HG03280 (cell line): Measurements from ENCODE around the gene EXOC3L2.
A peak's percentile ranks its signal among the peaks of the same experiment; 100 is the strongest.

ENCODE experiments used
- ATAC-seq: cut with Tn5 transposase; IDR thresholded peaks from one replicate; pipeline ENCODE4 v1.9.1; 2021; ENCODE audit warnings: mild to moderate bottlenecking, moderate library complexity; ENCODE audit not compliant: unreplicated experiment

EXOC3L2 gene

GRCh38 chr19:45182758-45183157 lies 62.4 kb downstream of the EXOC3L2 start:
- ATAC-seq = no peak

DNA sequence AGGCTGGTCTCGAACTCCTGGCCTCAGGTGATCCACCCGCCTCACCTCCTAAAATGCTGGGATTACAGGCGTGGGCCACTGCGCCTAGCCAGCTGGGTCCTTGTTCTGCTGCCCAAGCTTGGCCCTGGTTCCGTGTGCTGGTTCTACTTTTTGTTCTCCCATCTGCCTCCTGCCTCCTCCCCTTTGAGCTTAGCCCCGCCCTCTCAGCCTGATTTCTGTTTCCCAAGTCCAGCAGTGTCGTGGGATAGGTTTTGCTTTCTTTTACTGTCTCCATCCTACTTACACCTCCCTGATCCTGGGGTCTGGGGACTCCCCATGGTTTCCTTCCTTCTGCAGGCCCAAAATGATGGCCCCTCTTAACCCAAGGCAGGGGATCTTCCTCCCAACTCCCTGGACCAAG lies 64.3 kb downstream of the EXOC3L2 start:
- ATAC-seq = no peak

- no peak for ATAC-seq
Observed at GRCh38 chr19:45179892-45180370, 65.3 kb downstream of the EXOC3L2 start.

GRCh38 chr19:45179072-45179891 lies 65.9 kb downstream of the EXOC3L2 start:
- no peak for ATAC-seq

DNA sequence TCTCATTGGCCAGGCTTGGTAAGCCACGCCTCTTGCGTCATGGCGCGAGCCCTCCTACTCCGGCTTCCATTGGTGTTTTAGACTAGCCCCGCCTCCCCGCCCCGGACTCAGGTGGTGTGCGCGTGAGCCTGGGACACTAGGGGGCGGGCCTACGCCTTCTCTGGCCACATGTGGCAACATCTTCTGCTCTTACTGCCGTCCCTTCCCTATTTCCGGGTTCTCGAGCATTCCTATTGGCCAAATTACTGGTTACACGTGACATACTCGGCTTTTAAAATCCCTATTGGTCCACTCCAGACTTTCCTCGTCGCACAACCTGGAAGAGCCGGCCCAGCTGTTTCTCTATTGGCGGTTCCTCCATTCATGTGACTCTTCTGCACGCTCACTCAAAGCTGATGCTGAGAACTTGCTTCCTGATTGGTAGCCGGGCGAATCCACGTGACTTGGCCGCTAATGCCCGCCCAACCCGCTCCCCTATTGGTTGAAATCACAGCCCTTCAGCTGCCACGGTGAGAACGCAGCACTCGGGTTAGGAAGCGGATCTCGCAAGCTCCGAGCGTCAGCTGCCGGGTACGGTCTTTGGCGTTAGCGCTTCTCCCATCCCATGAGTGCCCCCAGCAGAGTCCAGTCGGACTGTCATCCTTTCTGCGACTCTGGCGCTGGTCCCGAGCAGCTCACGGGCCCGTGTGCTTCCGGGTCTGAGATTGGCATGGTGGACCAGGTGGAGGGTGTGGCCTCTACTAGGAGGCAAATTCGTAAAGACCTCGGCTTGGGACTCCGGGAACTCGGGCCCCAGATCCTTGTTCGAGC lies 66.7 kb downstream of the EXOC3L2 start, which contains the start of gene BLOC1S3:
Gene BLOC1S3, plus strand, starts transcription at position 523 of the 810 bp plus-strand sequence. CDS start 513 bp downstream, outside the sequence.
- ATAC-seq = peak; percentile 78

GRCh38 chr19:45177817-45178261 lies 67.4 kb downstream of the EXOC3L2 start, which contains the start of gene TRAPPC6A:
Gene TRAPPC6A (minus strand): TSS chr19:45178237. CDS start chr19:45178218, 19 bp downstream.
- peak; percentile 0 for ATAC-seq

- ATAC-seq = no peak
Observed at GRCh38 chr19:45175515-45176345, 69.5 kb downstream of the EXOC3L2 start.

DNA sequence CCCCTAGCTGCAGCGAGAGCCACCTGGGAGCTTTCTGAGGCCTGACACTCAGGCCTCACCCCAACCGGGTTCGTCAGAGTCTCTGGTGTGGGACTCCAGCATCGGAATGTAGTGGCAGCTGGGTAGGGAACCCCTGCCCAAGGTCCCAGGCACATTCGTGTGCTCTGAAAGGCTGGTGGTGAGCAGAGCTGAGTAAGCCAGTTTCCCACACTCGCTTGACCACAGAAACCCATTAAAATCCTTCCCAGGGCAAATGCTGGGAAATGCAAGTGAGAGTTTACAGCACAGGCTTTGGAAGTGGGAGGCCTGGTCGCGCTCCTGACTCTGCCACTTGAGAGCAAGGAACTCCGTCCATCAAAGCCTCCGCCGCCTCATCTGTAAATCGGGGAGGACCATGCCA lies 71.4 kb downstream of the EXOC3L2 start:
- no peak for ATAC-seq

GRCh38 chr19:45172611-45173208 lies 72.5 kb downstream of the EXOC3L2 start:
- no peak for ATAC-seq

- no peak for ATAC-seq
Observed at GRCh38 chr19:45172173-45172572, 73.0 kb downstream of the EXOC3L2 start.

DNA sequence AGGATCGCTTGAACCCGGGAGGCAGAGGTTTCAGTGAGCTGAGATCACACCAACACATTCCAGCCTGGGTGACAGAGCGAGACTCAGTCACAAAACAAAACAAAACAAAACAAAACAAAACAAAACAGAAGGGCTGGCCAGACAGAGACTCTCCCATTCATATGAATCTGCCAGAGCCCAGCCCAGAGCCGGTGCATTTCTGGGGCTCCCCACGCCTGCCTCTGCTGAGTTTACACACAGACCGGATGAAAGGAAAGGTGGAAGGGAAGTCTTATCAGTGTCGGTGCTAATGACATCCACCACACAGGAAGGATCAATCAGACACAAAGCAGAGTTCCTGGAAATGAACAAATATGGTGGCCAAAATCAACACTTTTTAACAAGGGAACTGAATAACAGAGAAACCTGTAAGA lies 74.0 kb downstream of the EXOC3L2 start:
- ATAC-seq = no peak

DNA sequence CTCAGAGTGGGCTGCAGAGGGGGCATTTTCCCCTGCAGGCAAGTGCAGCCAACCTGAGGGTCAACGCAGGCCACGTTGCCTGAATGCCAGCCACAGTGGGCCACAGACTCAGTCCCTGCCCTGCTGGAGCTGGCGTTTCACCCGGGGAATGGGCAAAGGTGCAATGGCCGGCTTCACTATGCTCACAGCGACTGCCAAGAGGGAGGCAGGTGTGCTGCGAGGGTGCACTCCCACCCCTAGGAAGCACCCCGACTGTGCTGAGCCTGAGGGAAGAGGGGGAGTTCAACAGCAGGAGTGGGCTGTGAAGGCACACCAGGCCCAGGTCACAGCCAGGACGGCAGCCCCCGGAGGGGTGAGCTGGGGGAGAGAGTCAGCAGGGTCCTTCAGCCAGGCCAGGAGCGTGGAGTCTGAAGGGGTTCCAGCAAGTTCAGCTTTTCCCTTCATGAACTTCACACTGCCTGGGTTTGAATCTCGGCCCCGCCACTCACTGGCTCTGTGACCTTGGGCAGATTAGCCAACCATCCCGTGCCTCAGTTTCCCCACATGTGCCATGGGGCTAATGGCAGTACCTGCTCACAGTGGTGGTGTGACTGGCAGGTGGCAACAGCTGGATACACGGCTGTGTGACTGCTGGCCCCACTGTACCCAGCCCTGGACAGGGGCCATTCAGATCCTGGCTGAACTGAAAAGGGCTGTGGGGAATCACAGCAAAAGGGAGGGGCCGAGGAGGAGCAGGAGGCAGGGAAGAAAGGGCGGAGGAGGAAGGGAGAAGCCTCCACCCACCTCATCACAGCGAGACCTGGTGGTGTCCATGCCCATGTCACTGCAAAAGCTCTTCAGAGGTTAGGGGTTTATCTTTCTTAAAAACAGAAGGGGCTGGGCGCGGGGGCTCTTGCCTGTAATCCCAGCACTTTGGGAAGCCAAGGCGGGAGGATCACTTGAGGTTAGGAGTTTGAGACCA lies 74.8 kb downstream of the EXOC3L2 start:
- ATAC-seq = no peak

- ATAC-seq = no peak
Observed at GRCh38 chr19:45169602-45170001, 75.6 kb downstream of the EXOC3L2 start.

GRCh38 chr19:45168767-45169351 lies 76.3 kb downstream of the EXOC3L2 start:
- no peak for ATAC-seq

- ATAC-seq = no peak
Observed at GRCh38 chr19:45166723-45167252, 78.4 kb downstream of the EXOC3L2 start.

DNA sequence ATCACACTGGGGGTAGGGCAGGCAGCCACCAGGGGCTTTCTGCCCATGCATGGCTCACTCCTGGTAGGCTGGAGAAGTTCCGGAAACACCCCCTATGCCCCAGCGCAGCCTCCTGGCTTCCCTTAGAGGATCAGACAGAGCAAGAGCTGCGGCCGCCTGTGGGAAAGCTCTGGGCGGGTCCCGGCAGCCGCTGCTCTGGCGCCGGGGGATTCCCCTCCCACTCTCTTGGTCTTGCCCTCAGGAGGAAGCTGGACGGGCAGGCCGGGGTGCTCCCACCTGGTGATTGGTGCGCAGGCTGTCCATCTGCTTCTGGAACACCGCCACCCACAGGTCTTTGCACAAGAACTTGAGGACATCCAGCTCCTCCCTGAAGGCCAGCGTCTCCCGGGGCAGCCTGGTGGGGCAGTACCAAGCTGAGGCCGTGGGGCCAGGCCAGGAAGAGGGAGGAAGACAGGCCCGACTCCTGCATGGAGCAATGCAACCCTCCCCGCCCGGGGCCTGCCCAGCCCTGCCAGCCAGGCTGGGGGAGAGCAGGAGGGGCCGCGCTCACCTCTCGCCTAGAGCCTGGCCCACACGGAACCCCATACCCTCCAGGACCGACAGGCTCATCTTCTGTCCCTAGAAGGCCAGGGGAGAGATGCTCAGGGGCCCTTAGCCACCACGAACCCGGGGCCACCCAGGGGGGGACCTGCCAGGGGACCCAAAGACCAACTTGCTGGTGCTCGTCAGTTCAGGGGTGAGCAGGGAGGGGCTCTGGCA lies 80.5 kb downstream of the EXOC3L2 start:
- ATAC-seq = peak; percentile 80

- ATAC-seq = no peak
Observed at GRCh38 chr19:45163751-45164460, 81.3 kb downstream of the EXOC3L2 start.
